ENCODE measurements around the gene IYD. TPM values are rescaled to one million over a fixed set of nuclear protein-coding genes. Genes with fewer than 3 reads are reported as not detected.

Gene IYD
- total RNA-seq, 2 experiments from 2014 or later: not detected

DNA sequence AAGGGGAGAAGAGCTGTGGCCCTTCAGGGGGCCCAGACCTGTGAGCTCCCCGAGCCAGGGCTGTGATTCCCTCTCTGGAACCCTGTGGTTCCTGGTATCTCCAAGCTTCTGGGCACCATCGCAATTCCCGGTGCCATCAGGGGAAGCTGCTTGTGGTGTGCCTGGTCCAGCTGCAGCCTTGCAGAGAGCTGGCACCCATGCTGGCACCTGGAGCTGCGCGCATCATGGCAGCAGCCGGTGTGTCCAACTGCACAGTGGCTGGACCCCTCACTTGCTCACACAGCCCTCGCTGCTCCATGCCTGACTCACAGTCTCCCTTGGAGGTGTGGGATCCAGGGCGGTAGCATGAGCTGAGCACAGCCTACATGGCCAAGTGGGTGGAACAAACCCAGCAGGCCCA lies 56.7 kb downstream of the IYD start:
- Mint-ChIP-seq H3K27ac (no peak overlapping the region), H3K4me3 (no peak overlapping the region), H3K9me3 (no peaks in the 10 kb centered on the region), H3K36me3 (ENCODE audit: low read depth) (no peaks in the 10 kb centered on the region), H3K4me1 (ENCODE audit: low read depth) (no peaks in the 10 kb centered on the region), H3K27me3 (no peaks in the 10 kb centered on the region)
- ATAC-seq (ENCODE audit: poor library complexity): no peak
- Histone ChIP-seq H3K4me1 (ENCODE audit: insufficient read depth, low read length) (no peaks in the 10 kb centered on the region), H3K4me3 (ENCODE audit: low read length) (no peak overlapping the region), H3K27ac (ENCODE audit: low read depth in 1 of 2, low read length in 2 of 2) (no peak overlapping the region), H3K9me3 (ENCODE audit: control insufficient read depth in 1 of 2, insufficient read depth in 1 of 2, low read length in 2 of 2) (peaks cover 0 to 12% of the 10 kb centered on the region in 2 experiments), H3K27me3 (ENCODE audit: control insufficient read depth in 1 of 2, insufficient read depth in 2 of 2, low read length in 2 of 2) (no peaks in the 10 kb centered on the region), H3K36me3 (ENCODE audit: insufficient read depth, low read length) (no peaks in the 10 kb centered on the region)
- TF ChIP-seq, protein P1, sequence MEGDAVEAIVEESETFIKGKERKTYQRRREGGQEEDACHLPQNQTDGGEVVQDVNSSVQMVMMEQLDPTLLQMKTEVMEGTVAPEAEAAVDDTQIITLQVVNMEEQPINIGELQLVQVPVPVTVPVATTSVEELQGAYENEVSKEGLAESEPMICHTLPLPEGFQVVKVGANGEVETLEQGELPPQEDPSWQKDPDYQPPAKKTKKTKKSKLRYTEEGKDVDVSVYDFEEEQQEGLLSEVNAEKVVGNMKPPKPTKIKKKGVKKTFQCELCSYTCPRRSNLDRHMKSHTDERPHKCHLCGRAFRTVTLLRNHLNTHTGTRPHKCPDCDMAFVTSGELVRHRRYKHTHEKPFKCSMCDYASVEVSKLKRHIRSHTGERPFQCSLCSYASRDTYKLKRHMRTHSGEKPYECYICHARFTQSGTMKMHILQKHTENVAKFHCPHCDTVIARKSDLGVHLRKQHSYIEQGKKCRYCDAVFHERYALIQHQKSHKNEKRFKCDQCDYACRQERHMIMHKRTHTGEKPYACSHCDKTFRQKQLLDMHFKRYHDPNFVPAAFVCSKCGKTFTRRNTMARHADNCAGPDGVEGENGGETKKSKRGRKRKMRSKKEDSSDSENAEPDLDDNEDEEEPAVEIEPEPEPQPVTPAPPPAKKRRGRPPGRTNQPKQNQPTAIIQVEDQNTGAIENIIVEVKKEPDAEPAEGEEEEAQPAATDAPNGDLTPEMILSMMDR (IDR thresholded peaks at IDR 0.05): no peak
- POLR2A ChIA-PET: interaction anchor here (1.2 kb wide), 1 partner anchor 22 kb away, joined by 3 read pairs; no protein-coding TSS in a partner anchor
- no peak for DNase-seq
- intact Hi-C loops (cut with DNase I, micrococcal nuclease): no loop called here
- CTCF ChIA-PET: no interaction called here

DNA sequence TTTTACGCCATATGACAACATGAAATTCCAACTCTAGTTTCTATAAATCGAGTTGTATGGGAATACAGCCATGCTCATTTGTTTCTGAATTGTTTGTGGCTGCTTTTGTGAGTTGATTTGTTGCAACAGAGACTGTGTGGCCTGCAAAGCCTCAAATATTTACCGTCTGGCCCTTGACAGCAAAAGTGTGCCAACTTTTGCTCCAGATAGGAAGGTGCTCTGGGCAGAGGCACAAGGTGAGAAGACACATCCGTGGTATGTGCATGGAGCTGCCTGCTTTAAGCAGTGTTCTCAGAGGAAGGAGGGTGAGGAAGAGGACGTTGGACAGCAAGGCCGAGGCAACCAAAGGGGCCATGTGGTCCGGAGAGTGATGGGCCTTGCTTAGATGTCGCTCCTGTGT lies 57.4 kb downstream of the IYD start:
- no peaks in the 10 kb centered on the region for H3K9me3 Mint-ChIP-seq
- no peaks in the 10 kb centered on the region for H3K36me3 Mint-ChIP-seq (ENCODE audit: low read depth)
- no peak overlapping the region for H3K4me3 Mint-ChIP-seq
- no peak overlapping the region for H3K27ac Mint-ChIP-seq
- H3K4me3 ChIP-seq (ENCODE audit: low read length): no peak overlapping the region
- H3K36me3 ChIP-seq (ENCODE audit: insufficient read depth, low read length): no peaks in the 10 kb centered on the region
- ChIA-PET POLR2A (no interaction called here), CTCF (no interaction called here)
- no peak overlapping the region for H3K27ac ChIP-seq (ENCODE audit: low read depth in 1 of 2, low read length in 2 of 2)
- intact Hi-C loops (cut with DNase I, micrococcal nuclease): no loop called here
- H3K9me3 ChIP-seq (ENCODE audit: control insufficient read depth in 1 of 2, insufficient read depth in 1 of 2, low read length in 2 of 2): peaks cover 0 to 12% of the 10 kb centered on the region in 2 experiments
- no peaks in the 10 kb centered on the region for H3K4me1 ChIP-seq (ENCODE audit: insufficient read depth, low read length)
- TF ChIP-seq, protein P1 (IDR thresholded peaks at IDR 0.05): no peak
- DNase-seq (no peak), ATAC-seq (ENCODE audit: poor library complexity) (no peak)
- no peaks in the 10 kb centered on the region for H3K27me3 ChIP-seq (ENCODE audit: control insufficient read depth in 1 of 2, insufficient read depth in 2 of 2, low read length in 2 of 2)
- no peaks in the 10 kb centered on the region for H3K27me3 Mint-ChIP-seq
- no peaks in the 10 kb centered on the region for H3K4me1 Mint-ChIP-seq (ENCODE audit: low read depth)

DNA sequence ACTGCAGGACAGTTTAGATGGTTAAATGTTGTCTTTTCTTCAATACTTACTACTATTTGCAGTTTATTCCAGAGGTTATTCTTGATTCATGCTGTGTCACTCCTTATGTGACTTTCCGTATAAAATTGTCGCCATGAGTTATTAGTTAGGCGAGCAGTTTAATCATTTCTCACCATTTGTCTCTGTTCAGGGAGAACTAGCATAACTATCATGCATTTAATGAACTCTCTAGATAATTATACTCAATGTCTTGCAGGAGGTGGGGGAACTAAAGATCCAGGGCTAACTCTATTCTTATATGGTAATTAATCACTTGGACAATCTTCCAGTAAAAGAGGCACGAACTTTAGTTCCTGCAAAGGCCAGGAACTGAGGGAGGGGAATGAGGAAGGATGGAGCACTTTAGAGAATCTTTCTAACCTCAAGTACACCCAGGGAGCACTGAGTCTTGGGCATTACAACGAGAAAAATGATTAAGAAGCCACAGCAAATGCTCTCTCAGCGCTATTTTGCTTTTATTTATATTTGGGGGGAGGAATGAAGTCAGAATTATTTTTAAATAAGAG lies 58.3 kb downstream of the IYD start:
- H3K27ac ChIP-seq (ENCODE audit: low read depth in 1 of 2, low read length in 2 of 2): no peak overlapping the region
- TF ChIP-seq, protein P1 (IDR thresholded peaks at IDR 0.05): no peak
- no peaks in the 10 kb centered on the region for H3K27me3 ChIP-seq (ENCODE audit: control insufficient read depth in 1 of 2, insufficient read depth in 2 of 2, low read length in 2 of 2)
- H3K36me3 ChIP-seq (ENCODE audit: insufficient read depth, low read length): no peaks in the 10 kb centered on the region
- Mint-ChIP-seq H3K36me3 (ENCODE audit: low read depth) (no peaks in the 10 kb centered on the region), H3K4me1 (ENCODE audit: low read depth) (no peaks in the 10 kb centered on the region), H3K27ac (no peak overlapping the region), H3K9me3 (no peaks in the 10 kb centered on the region), H3K4me3 (no peak overlapping the region), H3K27me3 (no peaks in the 10 kb centered on the region)
- CTCF ChIA-PET: no interaction called here
- intact Hi-C loops (cut with DNase I, micrococcal nuclease): no loop called here
- DNase-seq: no peak
- H3K4me3 ChIP-seq (ENCODE audit: low read length): no peak overlapping the region
- H3K9me3 ChIP-seq (ENCODE audit: control insufficient read depth in 1 of 2, insufficient read depth in 1 of 2, low read length in 2 of 2): peaks cover 0 to 12% of the 10 kb centered on the region in 2 experiments
- ATAC-seq (ENCODE audit: poor library complexity): no peak
- H3K4me1 ChIP-seq (ENCODE audit: insufficient read depth, low read length): no peaks in the 10 kb centered on the region
- POLR2A ChIA-PET: no interaction called here

Measured in CD4-positive, alpha-beta T cell (primary cell).